SK-N-SH (cell line): ENCODE measurements around the gene ARFRP1. TPM values are rescaled to one million over a fixed set of nuclear protein-coding genes. Genes with fewer than 3 reads are reported as not detected.

ENCODE experiments used
- CTCF ChIA-PET: fragments of 300-600, 350-600 bp; formaldehyde crosslinking; extraction: SDS; loops from one replicate; lab custom pipeline; 2021; lab: Yijun Ruan, JAX
- POLR2A ChIA-PET: fragments of 350-600 bp; sonication (Branson Sonifier 250); formaldehyde crosslinking; extraction: SDS; loops from one replicate; lab custom pipeline; 2020; ENCODE audit warnings: antibody characterized with exemption, inconsistent platforms; lab: Yijun Ruan, JAX
- DNase-seq: peaks from one replicate; pipeline ENCODE4 v3.0.0; 2012
- H2AFZ ChIP-seq: fragments of 200-600 bp; sonication (generic); 2 replicates; pipeline ENCODE4 v1.8.1; 2016; ENCODE audit warnings: antibody characterized with exemption, mild to moderate bottlenecking, low read depth
- H3F3A ChIP-seq: fragments of 200-600 bp; sonication (generic); replicated peaks from 2 replicates; pipeline ENCODE3; 2016; ENCODE audit warnings: antibody characterized with exemption, mild to moderate bottlenecking; ENCODE audit not compliant: insufficient read depth
- H3K27ac ChIP-seq, 2 experiments: fragments of 200-500 bp in 1 of 2; fragments of 200-600 bp in 1 of 2; sonication (Bioruptor generic) in 1 of 2; sonication (generic), shearing (Covaris generic) in 1 of 2; 2 replicates each; pipeline versions ENCODE4 v1.5.1 to v1.6.1; 2014 to 2016; ENCODE audit warnings: low read depth in 2 of 2, inconsistent platforms in 1 of 2, low read length in 1 of 2, mild to moderate bottlenecking in 1 of 2, mixed read lengths in 1 of 2
- H3K27me3 ChIP-seq: fragments of 200-600 bp; sonication (generic), shearing (Covaris generic); 2 replicates; pipeline ENCODE4 v1.6.1; 2016; ENCODE audit warnings: mixed run types; ENCODE audit not compliant: insufficient read depth
- H3K36me3 ChIP-seq, 2 experiments: fragments of 200-500 bp in 1 of 2; fragments of 200-600 bp in 1 of 2; sonication (Bioruptor generic) in 1 of 2; sonication (generic) in 1 of 2; replicated peaks in 1 of 2; 2 replicates each; pipeline versions ENCODE3 to v1.5.1; 2014 to 2016; ENCODE audit warnings: low read length in 1 of 2, mild to moderate bottlenecking in 1 of 2; ENCODE audit not compliant: insufficient read depth in 2 of 2, control insufficient read depth in 1 of 2
- H3K4me1 ChIP-seq, 2 experiments: fragments of 200-500 bp in 1 of 2; fragments of 200-600 bp in 1 of 2; sonication (Bioruptor generic) in 1 of 2; sonication (generic), shearing (Covaris generic) in 1 of 2; 2 replicates each; pipeline versions ENCODE4 v1.5.1 to v1.6.1; 2014 to 2016; ENCODE audit warnings: low read depth in 1 of 2, low read length in 1 of 2, mixed run types in 1 of 2; ENCODE audit not compliant: insufficient read depth in 2 of 2, control insufficient read depth in 1 of 2
- H3K4me2 ChIP-seq: fragments of 200-600 bp; sonication (generic), shearing (Covaris generic); 2 replicates; pipeline ENCODE4 v1.6.1; 2017; ENCODE audit warnings: mixed run types
- H3K4me3 ChIP-seq, 2 experiments: fragments of 200-500 bp in 1 of 2; fragments of 200-600 bp in 1 of 2; sonication (Bioruptor generic) in 1 of 2; sonication (generic), shearing (Covaris generic) in 1 of 2; 2 replicates each; pipeline versions ENCODE4 v1.5.1 to v1.8.1; 2014 to 2016; ENCODE audit warnings: low read depth in 2 of 2, inconsistent platforms in 1 of 2, low read length in 1 of 2, mild to moderate bottlenecking in 1 of 2, mixed read lengths in 1 of 2, moderate library complexity in 1 of 2
- H3K79me2 ChIP-seq: fragments of 200-600 bp; sonication (generic); 2 replicates; pipeline ENCODE4 v1.8.1; 2017; ENCODE audit warnings: mild to moderate bottlenecking; ENCODE audit not compliant: insufficient read depth
- H3K9ac ChIP-seq: fragments of 200-600 bp; sonication (generic); 2 replicates; pipeline ENCODE4 v1.6.1; 2017; ENCODE audit warnings: mixed run types
- H3K9me2 ChIP-seq: fragments of 200-600 bp; sonication (generic); 2 replicates; pipeline ENCODE4 v1.6.1; 2017; ENCODE audit warnings: mixed run types
- H3K9me3 ChIP-seq: fragments of 200-600 bp; sonication (generic); 2 replicates; pipeline ENCODE4 v1.6.1; 2017; ENCODE audit warnings: mixed run types, mild to moderate bottlenecking, moderate library complexity
- H4K20me1 ChIP-seq: fragments of 200-600 bp; sonication (generic); 2 replicates; pipeline ENCODE4 v1.6.1; 2017; ENCODE audit warnings: mild to moderate bottlenecking, mixed run types; ENCODE audit not compliant: insufficient read depth
- EP300 ChIP-seq, 2 experiments: IDR thresholded peaks; 2 replicates each; pipeline versions ENCODE4 v1.4.0 to v1.6.1; 2012; ENCODE audit warnings: borderline replicate concordance in 1 of 2, low read depth in 1 of 2, low read length in 1 of 2
- EZH2phosphoT487 ChIP-seq: fragments of 200-600 bp; sonication (generic); IDR thresholded peaks from 2 replicates; pipeline ENCODE4 v1.6.1; 2017; ENCODE audit warnings: low read depth, mixed run types, mild to moderate bottlenecking, antibody characterized with exemption, moderate library complexity, borderline replicate concordance
- FOXM1 ChIP-seq: IDR thresholded peaks from 2 replicates; pipeline ENCODE4 v1.4.0; 2012; ENCODE audit warnings: low read depth, mild to moderate bottlenecking
- GABPA ChIP-seq: IDR thresholded peaks from 2 replicates; pipeline ENCODE4 v1.4.0; 2012; ENCODE audit warnings: low read depth, mild to moderate bottlenecking
- GATA2 ChIP-seq: sonication (generic); formaldehyde crosslinking; IDR thresholded peaks from 2 replicates; pipeline ENCODE4 v1.5.0; 2020; ENCODE audit warnings: mild to moderate bottlenecking, missing genetic modification reagents
- MXI1 ChIP-seq: IDR thresholded peaks from 2 replicates; pipeline ENCODE4 v1.6.1; 2012; ENCODE audit warnings: mild to moderate bottlenecking, low read depth, low read length, improper control_type of control experiment
- NRF1 ChIP-seq: IDR thresholded peaks from 2 replicates; pipeline ENCODE4 v1.6.1; 2012; ENCODE audit warnings: low read depth, mild to moderate bottlenecking, low read length
- PBX3 ChIP-seq: IDR thresholded peaks from 2 replicates; pipeline ENCODE4; 2012
- RAD21 ChIP-seq: IDR thresholded peaks from 2 replicates; pipeline ENCODE4 v1.6.1; 2012; ENCODE audit warnings: mild to moderate bottlenecking, low read length
- RCOR1 ChIP-seq: fragments of 150-350 bp; IDR thresholded peaks from 2 replicates; pipeline ENCODE4 v1.6.1; 2017; ENCODE audit warnings: antibody characterized with exemption, low read length
- RFX5 ChIP-seq: IDR thresholded peaks from 2 replicates; pipeline ENCODE4 v1.6.1; 2012; ENCODE audit warnings: mild to moderate bottlenecking, improper control_type of control experiment, low read length
- TAF1 ChIP-seq: IDR thresholded peaks from 2 replicates; pipeline ENCODE4 v1.6.1; 2012; ENCODE audit warnings: low read depth, mild to moderate bottlenecking, low read length, moderate library complexity, borderline replicate concordance
- TCF12 ChIP-seq: IDR thresholded peaks from 2 replicates; pipeline ENCODE4 v1.4.0; 2012
- TEAD4 ChIP-seq: IDR thresholded peaks from 2 replicates; pipeline ENCODE4 v1.4.0; 2012; ENCODE audit warnings: mild to moderate bottlenecking, borderline replicate concordance; ENCODE audit not compliant: insufficient read depth
- YY1 ChIP-seq: IDR thresholded peaks from 2 replicates; pipeline ENCODE4 v1.4.0; 2012; ENCODE audit warnings: low read depth, mild to moderate bottlenecking
- WGBS: methylation state at CpG from one replicate; pipeline ENCODE4 v1.1.6; 2017; ENCODE audit warnings: low lambda C conversion rate; 5-methylcytosine and 5-hydroxymethylcytosine counted together
- polyA plus RNA-seq, 3 experiments: library from polyadenylated mRNA; depleted of rRNA; stranded (reverse); fragments of >200 nt; gene quantifications; 2 replicates each; pipeline ENCODE4 v1.2.3, GENCODE V29; 2012

The ARFRP1 gene
- polyA plus RNA-seq, 1 of the 3 experiments (the other 2 are of a cell fraction) = 72.8 TPM

GRCh38 chr20:63668351-63668750, 39.4 kb downstream of the ARFRP1 start:
- DNase-seq = no peak
- no peaks in the 10 kb centered on the region for H3K9me3 ChIP-seq
- H3K4me3 ChIP-seq = no peak overlapping the region
- H3K36me3 ChIP-seq = peaks cover 0 to 37% of the 10 kb centered on the region in 2 experiments
- WGBS = 87% methylated on average over 10 of the region's 11 CpGs
- no peak overlapping the region for H3K27ac ChIP-seq
- TF ChIP-seq TCF12 (no peak), RAD21 (no peak), GATA2 (CRISPR knock-in tag) (no peak), TEAD4 (no peak), NRF1 (no peak), EP300 (IDR thresholded peaks at IDR 0.05; ENCODE audit: borderline replicate concordance in 1 of 2, low read depth in 1 of 2, low read length in 1 of 2) (no peak), RCOR1 (no peak), GABPA (no peak), FOXM1 (no peak), MXI1 (no peak), YY1 (no peak)
- TF ChIP-seq, all 33 proteins: peak for 0
- Histone ChIP-seq H3K79me2 (0 out of 2 replicates have a peak, but pooled peaks cover 4% of the 10 kb centered on the region), H2AFZ (no peak overlapping the region), H3K9ac (no peak overlapping the region), H3K27me3 (no peaks in the 10 kb centered on the region), H3K4me2 (no peak overlapping the region), H4K20me1 (no peaks in the 10 kb centered on the region), H3K9me2 (no peaks in the 10 kb centered on the region), H3F3A (no peaks in the 10 kb centered on the region), H3K4me1 (no peaks in the 10 kb centered on the region)
- POLR2A ChIA-PET = interaction anchor here (0.6 kb wide), 1 partner anchor 63 kb away, joined by 3 read pairs; no protein-coding TSS in a partner anchor
- CTCF ChIA-PET = interaction anchor here (1.2 to 1.5 kb wide), 2 partner anchors 172 to 305 kb away, joined by 3 to 4 read pairs; no protein-coding TSS in a partner anchor

GRCh38 chr20:63667858-63668257, 39.9 kb downstream of the ARFRP1 start:
- Histone ChIP-seq H3K27me3 (no peaks in the 10 kb centered on the region), H3K9me2 (no peaks in the 10 kb centered on the region), H3K9ac (no peak overlapping the region), H3K36me3 (peaks cover 0 to 42% of the 10 kb centered on the region in 2 experiments), H3K4me1 (no peaks in the 10 kb centered on the region), H3F3A (no peaks in the 10 kb centered on the region), H2AFZ (no peak overlapping the region), H3K4me3 (no peak overlapping the region), H4K20me1 (no peaks in the 10 kb centered on the region), H3K27ac (no peak overlapping the region), H3K79me2 (0 out of 2 replicates have a peak, but pooled peaks cover 4% of the 10 kb centered on the region), H3K4me2 (no peak overlapping the region), H3K9me3 (no peaks in the 10 kb centered on the region)
- POLR2A ChIA-PET = no interaction called here
- CTCF ChIA-PET = no interaction called here
- TF ChIP-seq TAF1 (no peak), MXI1 (no peak), RFX5 (no peak), PBX3 (no peak), EZH2phosphoT487 (no peak)
- no peak for DNase-seq
- WGBS = 95% methylated on average over 16 of the region's 16 CpGs
